SK-N-MC (cell line): ENCODE results near the gene PARM1.

Experiments used
- EZH2 ChIP-seq: fragments of 200-600 bp; sonication (generic); IDR thresholded peaks from one replicate; pipeline ENCODE4 v1.6.1; 2017; ENCODE audit warnings: antibody characterized with exemption
- FOXP2 ChIP-seq: optimal IDR thresholded peaks from 2 replicates; pipeline ENCODE3; 2011; ENCODE audit warnings: mild to moderate bottlenecking, moderate library complexity; ENCODE audit not compliant: insufficient read depth; ENCODE audit errors: extremely low read length, control extremely low read depth
- POLR2AphosphoS5 ChIP-seq: IDR thresholded peaks from 2 replicates; pipeline ENCODE4 v1.6.1; 2012; ENCODE audit warnings: mild to moderate bottlenecking, low read depth, low read length, borderline replicate concordance

GRCh38 chr4:75081561-75081960 is 148.6 kb downstream of the PARM1 start:
- no peak for TF ChIP-seq POLR2AphosphoS5
- TF ChIP-seq EZH2, result no peak
- no peak for TF ChIP-seq FOXP2
